HG02970 (cell line): Measurements from ENCODE around the gene MANSC1.
"Not testable (repeated sequence)": the region's sequence is repeated elsewhere in the genome, so short reads cannot be mapped to it uniquely, and the experiment has no call there.

Experiments used
- ATAC-seq: cut with Tn5 transposase; IDR thresholded peaks from one replicate; pipeline ENCODE4 v1.9.1; 2021; ENCODE audit warnings: mild to moderate bottlenecking, moderate library complexity, moderate number of reproducible peaks; ENCODE audit not compliant: unreplicated experiment, low FRiP score

Gene MANSC1

DNA sequence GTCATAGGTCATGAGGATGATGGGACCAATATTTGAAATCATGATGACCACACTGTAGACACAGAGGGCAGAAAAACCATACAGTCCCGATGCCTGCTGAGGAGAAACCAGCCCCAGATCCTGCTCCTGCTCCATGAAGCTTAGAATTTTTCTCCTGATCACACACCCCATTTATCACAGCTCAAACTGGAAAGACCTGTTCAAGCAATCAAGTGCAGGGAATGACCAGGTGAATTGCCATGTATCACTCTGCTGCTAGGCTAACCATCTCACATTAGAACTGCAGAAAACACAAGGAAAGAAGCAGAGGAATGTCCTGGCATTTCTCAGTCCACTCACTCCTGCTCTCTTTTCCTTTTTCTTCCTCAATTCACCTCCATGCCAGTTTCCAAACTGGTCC is 18.1 kb downstream of the MANSC1 start:
- ATAC-seq = no peak

GRCh38 chr12:12331244-12331771 is 18.7 kb downstream of the MANSC1 start:
- no peak for ATAC-seq

DNA sequence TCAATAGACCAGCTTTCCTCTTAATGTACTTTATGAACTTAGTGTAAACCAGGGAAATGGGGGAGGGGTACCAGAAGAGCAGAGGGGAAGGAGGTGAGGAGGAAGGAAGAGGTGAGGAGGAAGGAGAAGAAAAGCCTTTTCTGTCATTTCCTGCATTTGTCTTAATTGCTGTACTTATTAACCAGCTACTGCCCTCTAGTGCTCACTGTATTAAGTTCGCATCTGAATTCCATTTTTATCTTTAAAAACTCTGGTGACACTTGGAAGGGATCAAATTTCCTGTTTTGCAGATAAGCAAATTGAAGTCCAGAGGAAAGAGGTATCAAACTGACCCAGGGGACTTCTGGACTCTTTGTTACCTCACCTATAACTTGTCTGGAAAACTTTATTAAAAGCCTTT is 22.2 kb downstream of the MANSC1 start:
- no peak for ATAC-seq

DNA sequence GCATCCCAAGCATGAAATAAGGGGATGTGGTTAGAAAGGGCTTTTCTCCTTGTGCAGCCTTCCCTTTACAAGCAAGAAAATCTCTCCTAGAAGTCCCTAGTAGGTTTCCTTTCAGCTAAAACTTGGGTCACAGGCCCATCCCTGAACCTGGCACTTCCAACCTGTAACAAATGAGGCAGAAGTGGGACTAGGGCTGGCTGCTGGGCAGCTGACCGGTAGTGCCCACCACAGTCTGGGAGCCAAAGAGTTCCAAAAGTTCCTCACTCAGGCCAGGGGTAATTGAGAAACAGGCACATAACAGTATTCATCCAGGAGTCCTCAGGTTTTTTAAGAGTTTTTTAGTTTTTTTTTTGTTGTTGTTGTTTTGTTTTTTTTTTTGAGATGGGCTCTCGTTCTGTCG is 23.8 kb downstream of the MANSC1 start:
- no peak for ATAC-seq

GRCh38 chr12:12323591-12323990 is 26.5 kb downstream of the MANSC1 start:
- ATAC-seq = no peak

DNA sequence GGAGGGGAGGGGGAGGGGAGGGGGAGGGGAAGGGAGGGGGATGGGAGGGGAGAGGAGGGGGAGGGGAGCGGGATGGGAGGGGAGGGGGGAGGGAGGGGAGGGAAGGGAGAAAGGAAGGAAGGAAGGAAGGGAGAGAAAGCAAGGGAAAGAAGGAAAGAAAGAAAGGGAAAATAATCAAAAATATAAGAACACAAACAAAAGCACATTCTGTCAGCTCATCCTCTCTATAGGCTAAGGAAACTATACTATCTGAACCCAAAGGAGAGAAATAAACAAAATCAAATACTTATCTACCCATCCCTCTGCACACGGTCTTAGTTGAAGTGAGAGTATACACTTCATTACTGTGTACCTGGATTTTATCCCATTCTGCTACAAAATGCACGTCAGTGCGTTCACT is 26.9 kb downstream of the MANSC1 start:
- no peak for ATAC-seq

GRCh38 chr12:12319451-12320183 is 30.4 kb downstream of the MANSC1 start:
- no peak for ATAC-seq

- no peak for ATAC-seq
Measured at GRCh38 chr12:12315838-12316237, 34.2 kb downstream of the MANSC1 start.

GRCh38 chr12:12310695-12311094 is 39.3 kb downstream of the MANSC1 start:
- not testable (repeated sequence) for ATAC-seq

- no peak for ATAC-seq
Measured at GRCh38 chr12:12305568-12306300, 44.3 kb downstream of the MANSC1 start.

DNA sequence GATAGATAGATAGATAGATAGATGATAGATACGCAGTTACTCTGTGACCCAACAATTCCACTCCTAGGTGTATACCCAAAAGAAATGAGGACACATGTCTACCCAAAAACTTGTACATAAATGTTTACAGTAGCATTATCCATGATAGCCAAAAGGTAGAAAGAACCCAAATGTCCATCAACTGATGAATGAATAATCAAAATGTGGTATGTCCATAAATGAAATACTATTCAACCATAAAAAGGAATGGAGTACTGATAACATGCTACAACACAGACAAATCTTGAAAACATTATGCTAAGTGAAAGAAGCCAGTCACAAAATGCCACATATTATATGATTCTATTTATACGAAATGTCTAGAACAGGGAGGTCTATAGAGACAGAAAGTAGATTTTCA is 47.1 kb downstream of the MANSC1 start:
- no peak for ATAC-seq

GRCh38 chr12:12301122-12301521 is 48.9 kb downstream of the MANSC1 start:
- no peak for ATAC-seq

DNA sequence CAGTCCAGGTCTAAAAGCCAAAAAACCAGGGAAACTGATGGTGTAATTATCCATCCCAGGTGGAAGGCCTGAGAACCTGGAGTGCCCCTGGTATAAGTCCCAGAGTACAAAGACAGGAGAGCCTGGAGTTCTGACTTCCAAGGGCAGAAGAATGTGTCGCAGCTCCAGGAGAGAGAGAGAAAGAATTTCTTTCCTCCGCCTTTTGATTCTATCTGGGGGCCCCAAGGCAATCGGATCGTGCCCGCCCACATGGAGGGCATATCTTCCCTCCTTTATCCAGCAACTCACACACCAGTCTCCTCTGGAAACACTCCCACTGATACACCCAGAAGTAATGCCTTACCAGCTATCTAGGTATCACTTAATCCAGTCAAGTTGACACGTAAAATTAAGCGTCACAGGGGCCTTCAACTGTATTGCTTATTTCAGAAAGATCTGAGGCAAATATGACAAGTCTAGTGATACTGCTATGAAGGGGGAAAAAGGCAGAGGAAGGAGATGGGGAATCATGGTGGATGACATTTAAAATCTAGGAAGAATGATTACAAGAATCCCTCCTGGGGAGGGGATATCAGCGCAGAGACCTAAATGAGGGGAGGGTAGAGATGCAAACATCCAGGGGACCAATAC is 52.7 kb downstream of the MANSC1 start:
- ATAC-seq = no peak

DNA sequence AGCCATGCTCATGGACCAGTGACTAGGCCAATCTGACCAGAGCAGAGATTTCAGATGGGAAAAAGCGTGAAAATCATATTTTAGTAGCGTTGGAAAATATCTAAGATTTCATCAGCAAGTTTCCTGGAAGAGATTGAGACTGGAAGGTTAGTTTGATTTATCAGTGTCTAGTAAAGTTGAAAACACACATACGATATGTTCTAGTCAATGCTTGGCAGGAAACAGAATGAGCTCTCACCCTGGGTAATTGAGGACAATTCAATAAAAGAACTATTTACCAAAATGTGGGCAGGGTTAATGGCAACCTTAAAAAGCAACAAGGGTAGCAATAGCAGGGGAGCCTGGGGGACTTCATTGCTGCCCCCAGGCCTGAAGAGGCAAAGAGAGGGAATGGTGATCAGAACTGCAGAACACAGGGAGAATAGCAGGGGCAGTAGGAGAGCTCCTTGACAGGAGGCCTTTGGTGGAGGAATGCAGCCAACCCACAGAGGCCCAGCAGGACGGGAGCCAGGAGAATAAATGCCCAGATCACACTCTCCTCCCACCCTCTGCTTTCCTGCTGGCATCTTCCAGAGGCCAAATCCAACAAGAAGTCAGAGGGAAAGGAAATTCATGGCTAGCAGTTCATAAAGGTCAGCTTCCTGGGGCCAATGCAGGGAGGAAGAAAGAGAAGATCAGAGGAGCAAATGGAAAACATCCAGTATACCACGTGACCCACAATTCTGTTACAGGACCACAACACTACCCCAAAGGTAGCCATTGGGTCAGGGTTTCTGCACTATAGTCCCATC is 55.6 kb downstream of the MANSC1 start:
- no peak for ATAC-seq

GRCh38 chr12:12290206-12290605 is 59.8 kb downstream of the MANSC1 start:
- no peak for ATAC-seq

DNA sequence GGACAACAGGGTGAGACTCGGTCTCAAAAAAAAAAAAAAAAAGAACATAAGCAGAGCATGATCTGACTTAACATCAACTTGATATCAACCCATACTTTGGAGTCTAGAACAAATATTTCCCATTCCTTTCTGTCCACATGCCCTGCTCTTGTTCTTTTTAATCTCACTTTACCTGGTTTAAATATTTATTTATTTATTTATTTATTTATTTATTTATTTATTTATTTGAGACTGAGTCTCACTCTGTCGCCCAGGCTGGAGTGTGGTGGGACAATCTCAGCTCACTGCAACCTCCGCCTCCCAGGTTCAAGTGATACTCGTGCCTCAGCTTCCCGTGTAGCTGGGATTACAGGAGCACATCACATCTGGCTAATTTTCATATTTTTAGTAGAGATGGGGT is 63.6 kb downstream of the MANSC1 start:
- no peak for ATAC-seq

GRCh38 chr12:12282761-12283425 is 67.1 kb downstream of the MANSC1 start:
- ATAC-seq = no peak

DNA sequence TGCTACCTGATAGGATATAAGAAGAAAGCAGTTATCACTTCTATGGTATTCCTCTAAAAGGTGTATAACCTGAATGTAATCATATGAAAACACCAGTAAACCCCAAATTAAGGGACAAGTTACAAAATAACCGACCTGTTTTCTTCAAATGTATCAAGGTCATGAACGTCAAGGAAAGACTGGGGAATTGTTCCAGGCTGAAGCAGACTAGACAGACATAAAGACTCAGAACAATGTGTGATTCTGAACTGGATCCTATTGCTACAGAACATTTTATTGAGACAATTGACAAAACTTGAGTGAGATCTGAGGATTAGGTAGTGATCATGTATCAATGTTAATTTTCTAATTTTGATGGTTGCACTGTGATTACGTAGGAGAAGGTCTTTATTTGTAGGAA is 67.8 kb downstream of the MANSC1 start:
- ATAC-seq = no peak

- ATAC-seq = no peak
Measured at GRCh38 chr12:12281134-12281533, 68.9 kb downstream of the MANSC1 start.

DNA sequence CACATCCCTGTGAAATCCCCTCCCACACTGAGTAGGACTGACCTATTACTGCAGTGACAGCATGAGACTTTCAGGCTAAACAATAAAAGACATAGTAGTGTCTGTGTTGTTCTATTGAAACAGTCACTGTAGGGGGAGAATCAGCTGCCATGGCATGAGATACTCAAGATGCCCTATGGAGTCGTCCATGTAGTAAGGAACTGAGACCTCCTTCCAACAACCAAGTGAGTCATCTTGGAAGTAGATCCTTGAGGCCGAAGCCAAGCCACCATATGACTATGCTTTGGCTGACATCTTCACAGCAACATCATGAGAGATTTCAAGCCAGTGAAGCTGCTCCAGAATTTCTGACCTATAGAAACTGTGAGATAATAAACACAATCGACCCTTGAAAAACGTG is 71.1 kb downstream of the MANSC1 start:
- ATAC-seq = no peak
